K562 (cell line): ENCODE results near the gene GABRD. TPM values are rescaled to one million over a fixed set of nuclear protein-coding genes. Genes with fewer than 3 reads are reported as not detected.

ENCODE experiments used
- ATAC-seq: fragments of 200-7000 bp; cut with Tn5 transposase; 3 replicates; pipeline ENCODE4 v1.9.1; 2020; ENCODE audit warnings: moderate library complexity
- BruUV-seq: library from RNA; stranded (reverse); fragments of 400-500 nt; replicated peaks from 2 replicates; lab custom pipeline; 2021; lab: Mats Ljungman, UMichigan
- CTCF ChIA-PET: fragments of 300-600 bp; formaldehyde crosslinking; extraction: SDS; loops from one replicate; lab custom pipeline; 2021; ENCODE audit warnings: low intra/inter-chr PET ratio; lab: Yijun Ruan, JAX
- POLR2A ChIA-PET: fragments of 300-600, 350-650 bp; sonication (Branson Sonifier 250); formaldehyde crosslinking; extraction: SDS; loops from one replicate; lab custom pipeline; 2021; ENCODE audit warnings: antibody characterized with exemption, inconsistent platforms; lab: Yijun Ruan, JAX
- DNase-seq, 4 experiments: peaks; one replicate each; pipeline versions ENCODE4 v3.0.0 to v3.0.0-alpha.2; 2011 to 2018; ENCODE audit warnings: low spot score in 3 of 4, mixed read lengths in 3 of 4; ENCODE audit errors: extremely low read depth in 1 of 4
- FAIRE-seq: peaks from 2 replicates; lab custom pipeline; 2011; peaks lifted over from hg19 to GRCh38; lab: Jason Lieb, UNC
- H2AFZ ChIP-seq: 2 replicates; pipeline ENCODE4 v1.6.0; 2011; ENCODE audit warnings: low read depth, low read length, control low read depth, inconsistent platforms
- H3K27ac ChIP-seq: fragments of 200-600 bp; 3 replicates; pipeline ENCODE4 v1.8.0; 2011; ENCODE audit warnings: low read depth, mild to moderate bottlenecking, control low read depth, inconsistent platforms, low read length, moderate library complexity, mixed read lengths; ENCODE audit errors: extremely low read depth
- H3K27me3 ChIP-seq, 2 experiments: fragments of 300-600 bp in 1 of 2; 2 replicates in 1 of 2; 3 replicates in 1 of 2; pipeline versions ENCODE4 v1.6.0 to v1.8.0; 2011; ENCODE audit warnings: inconsistent platforms in 2 of 2, low read length in 2 of 2, mild to moderate bottlenecking in 1 of 2, mixed read lengths in 1 of 2, moderate library complexity in 1 of 2; ENCODE audit not compliant: control insufficient read depth in 2 of 2, insufficient read depth in 2 of 2
- H3K36me3 ChIP-seq: fragments of 300-600 bp; 3 replicates; pipeline ENCODE4 v1.8.0; 2011; ENCODE audit warnings: mild to moderate bottlenecking, low read length, inconsistent platforms; ENCODE audit not compliant: control insufficient read depth, insufficient read depth
- H3K4me1 ChIP-seq, 2 experiments: fragments of 200-600 bp in 1 of 2; replicated peaks in 1 of 2; 2 replicates in 1 of 2; 3 replicates in 1 of 2; pipeline versions ENCODE4 v1.5.1 to v1.8.0; 2011; ENCODE audit warnings: inconsistent platforms in 2 of 2, low read length in 2 of 2, mild to moderate bottlenecking in 1 of 2, mixed read lengths in 1 of 2, moderate library complexity in 1 of 2; ENCODE audit not compliant: control insufficient read depth in 2 of 2, insufficient read depth in 2 of 2
- H3K4me2 ChIP-seq: 2 replicates; pipeline ENCODE4 v1.6.1; 2011; ENCODE audit warnings: low read length, control low read depth, inconsistent platforms, mixed read lengths; ENCODE audit not compliant: insufficient read depth
- H3K4me3 ChIP-seq: fragments of 200-600 bp; sonication (generic), shearing (Covaris generic); 2 replicates; pipeline ENCODE4 v1.5.1; 2016; ENCODE audit warnings: control low read depth, inconsistent platforms
- H3K79me2 ChIP-seq: fragments of 200-600 bp; 3 replicates; pipeline ENCODE4 v1.8.0; 2011; ENCODE audit warnings: low read length, inconsistent platforms; ENCODE audit not compliant: control insufficient read depth, insufficient read depth
- H3K9ac ChIP-seq, 2 experiments: 2 replicates each; pipeline versions ENCODE4 v1.6.0 to v1.6.1; 2011; ENCODE audit warnings: low read depth in 2 of 2, low read length in 2 of 2, control low read depth in 1 of 2, inconsistent platforms in 1 of 2, mild to moderate bottlenecking in 1 of 2, mixed read lengths in 1 of 2; ENCODE audit not compliant: insufficient read depth in 1 of 2
- H3K9me1 ChIP-seq: one replicate; pipeline ENCODE4 v1.6.0; 2011; ENCODE audit warnings: inconsistent platforms, mild to moderate bottlenecking, low read length, moderate library complexity; ENCODE audit not compliant: control insufficient read depth, insufficient read depth
- H3K9me3 ChIP-seq: replicated peaks from 2 replicates; pipeline ENCODE4 v1.5.1; 2011; ENCODE audit warnings: low read depth, low read length, inconsistent platforms; ENCODE audit not compliant: control insufficient read depth, insufficient read depth
- H4K20me1 ChIP-seq: replicated peaks from 2 replicates; pipeline ENCODE4 v1.6.1; 2011; ENCODE audit warnings: low read length, inconsistent platforms, mixed read lengths; ENCODE audit not compliant: control insufficient read depth, insufficient read depth
- PHB2 ChIP-seq: fragments of 450-650 bp; IDR thresholded peaks from 2 replicates; pipeline ENCODE4 v1.6.1; 2017; ENCODE audit warnings: low read depth
- SAP30 ChIP-seq: fragments of 200-600 bp; sonication (generic); IDR thresholded peaks from 2 replicates; pipeline ENCODE4 v1.6.1; 2012; ENCODE audit warnings: borderline replicate concordance, low read depth, mild to moderate bottlenecking, moderate library complexity, low read length, control low read depth, inconsistent platforms; ENCODE audit not compliant: insufficient read depth, poor library complexity, severe bottlenecking
- SIN3A ChIP-seq, 2 experiments: fragments of 150-350 bp in 1 of 2; IDR thresholded peaks; 2 replicates each; pipeline ENCODE4 v1.6.1; 2011 to 2016; ENCODE audit warnings: borderline replicate concordance in 2 of 2, low read depth in 2 of 2, low read length in 2 of 2, mild to moderate bottlenecking in 2 of 2, moderate library complexity in 2 of 2; ENCODE audit not compliant: control insufficient read depth in 1 of 2
- ZKSCAN3 ChIP-seq: fragments of 250-450 bp; sonication (Bioruptor Pico); IDR thresholded peaks from 2 replicates; pipeline ENCODE4 v1.4.0; 2020
- ZNF124 ChIP-seq: sonication (generic); formaldehyde crosslinking; IDR thresholded peaks from 2 replicates; pipeline ENCODE4 v1.8.1; 2022; ENCODE audit warnings: missing genetic modification reagents
- WGBS: fragments of 100-300 bp; shearing (Covaris generic); methylation state at CpG from one replicate; pipeline ENCODE4 v1.1.6; 2016; ENCODE audit warnings: low coverage, mixed read lengths; ENCODE audit not compliant: insufficient coverage; ENCODE audit errors: missing lambda C conversion rate; 5-methylcytosine and 5-hydroxymethylcytosine counted together
- in situ Hi-C: fragments of 300-500 bp; cut with MboI; formaldehyde crosslinking; loops from 4 replicates; pipeline ENCODE4 v1.15.0; 2018; ENCODE audit warnings: inconsistent platforms, mixed read lengths
- intact Hi-C: fragments of 100-400 bp; cut with micrococcal nuclease; formaldehyde crosslinking; loops from 2 replicates; pipeline ENCODE4 v1.14.2; 2022
- polyA plus RNA-seq, 8 experiments: library from polyadenylated mRNA; depleted of rRNA in 4 of 8; stranded (reverse) in 5 of 8; unstranded in 3 of 8; fragments of >200 nt; fragmentation: Nextera tagmentation in 2 of 8; fragmentation: Illumina TruSeq in 1 of 8; extraction: Ambion mirVana in 2 of 8; extraction: Trizol in 1 of 8; gene quantifications; 2 replicates each; pipeline versions ENCODE4 v1.2.1 to v1.2.3, GENCODE V29; 2011 to 2014; ENCODE audit warnings: inconsistent platforms in 1 of 8, missing spikeins in 1 of 8
- total RNA-seq, 7 experiments: library from RNA; depleted of rRNA in 6 of 7; stranded (reverse); fragments of >200 nt in 6 of 7; fragmentation: Illumina TruSeq in 2 of 7; extraction: Trizol in 2 of 7; gene quantifications; 2 replicates each; pipeline versions ENCODE4 v1.2.1 to v1.2.3, GENCODE V29; 2011 to 2021; ENCODE audit warnings: low replicate concordance in 1 of 7
- TF ChIP-seq, protein P1 (sequence below): sonication (generic); formaldehyde crosslinking; IDR thresholded peaks from 2 replicates; pipeline ENCODE4 v1.8.1; 2023; ENCODE audit warnings: mild to moderate bottlenecking, missing genetic modification reagents
- TF ChIP-seq, protein P2 (sequence below): fragments of 250-450 bp; sonication (Bioruptor Pico); IDR thresholded peaks from 2 replicates; pipeline ENCODE4 v1.5.0; 2022; ENCODE audit warnings: mild to moderate bottlenecking

GABRD gene
- total and polyA plus RNA-seq, 9 of the 15 experiments (the other 6 are each of a cell fraction or from before 2014, with no cell fraction given) = 0.07 TPM; not detected in 8

DNA sequence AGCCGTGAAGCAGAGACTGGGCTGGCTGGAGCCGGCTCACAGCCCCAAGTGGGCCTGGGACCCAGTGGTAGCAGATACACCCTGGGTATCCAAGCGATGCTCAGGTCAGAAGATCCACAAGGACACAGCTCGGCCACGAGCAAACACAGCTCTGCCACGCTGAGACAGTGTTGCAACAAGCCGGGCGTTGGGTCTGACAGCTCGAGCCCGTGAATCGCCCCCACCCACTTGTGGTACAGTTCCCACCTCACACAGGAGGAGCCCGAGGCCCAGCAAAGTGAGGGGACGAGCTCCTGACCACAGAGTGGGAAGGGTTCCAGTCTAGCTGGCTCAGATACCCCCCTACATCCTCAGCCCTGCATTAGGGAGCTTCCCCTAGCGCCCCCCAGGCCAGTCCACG lies 22.2 kb downstream of the GABRD start:
- BruUV-seq = no TSS peak
- H3K36me3 ChIP-seq = no peaks in the 10 kb centered on the region
- in situ Hi-C loops = no loop called here

More for the DNA sequence above, 22.2 kb downstream of the GABRD start:
- Histone ChIP-seq H4K20me1 (peaks cover 19% of the 10 kb centered on the region), H3K9ac (no peak overlapping the region; a peak in 1 of 4 replicates), H3K4me3 (no peak overlapping the region), H3K79me2 (no peaks in the 10 kb centered on the region), H3K4me2 (no peak overlapping the region), H3K27ac (no peak overlapping the region), H3K9me3 (no peaks in the 10 kb centered on the region), H3K9me1 (no peaks in the 10 kb centered on the region), H3K27me3 (peaks cover 53 to 82% of the 10 kb centered on the region in 2 experiments; a peak in 4 of 5 replicates), H3K4me1 (peaks cover 0 to 28% of the 10 kb centered on the region in 2 experiments; a peak in 2 of 5 replicates), H2AFZ (no peak overlapping the region)
- ChIA-PET POLR2A (interaction anchor here (0.6 to 1.9 kb wide), 2 partner anchors 9 to 11 kb away, joined by 3 to 4 read pairs; no protein-coding TSS in a partner anchor), CTCF (no interaction called here)
- TF ChIP-seq, protein P1, sequence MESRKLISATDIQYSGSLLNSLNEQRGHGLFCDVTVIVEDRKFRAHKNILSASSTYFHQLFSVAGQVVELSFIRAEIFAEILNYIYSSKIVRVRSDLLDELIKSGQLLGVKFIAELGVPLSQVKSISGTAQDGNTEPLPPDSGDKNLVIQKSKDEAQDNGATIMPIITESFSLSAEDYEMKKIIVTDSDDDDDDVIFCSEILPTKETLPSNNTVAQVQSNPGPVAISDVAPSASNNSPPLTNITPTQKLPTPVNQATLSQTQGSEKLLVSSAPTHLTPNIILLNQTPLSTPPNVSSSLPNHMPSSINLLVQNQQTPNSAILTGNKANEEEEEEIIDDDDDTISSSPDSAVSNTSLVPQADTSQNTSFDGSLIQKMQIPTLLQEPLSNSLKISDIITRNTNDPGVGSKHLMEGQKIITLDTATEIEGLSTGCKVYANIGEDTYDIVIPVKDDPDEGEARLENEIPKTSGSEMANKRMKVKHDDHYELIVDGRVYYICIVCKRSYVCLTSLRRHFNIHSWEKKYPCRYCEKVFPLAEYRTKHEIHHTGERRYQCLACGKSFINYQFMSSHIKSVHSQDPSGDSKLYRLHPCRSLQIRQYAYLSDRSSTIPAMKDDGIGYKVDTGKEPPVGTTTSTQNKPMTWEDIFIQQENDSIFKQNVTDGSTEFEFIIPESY (CRISPR knock-in tag) = no peak
- no peak for TF ChIP-seq ZNF124 (CRISPR knock-in tag)
- TF ChIP-seq ZKSCAN3 (CRISPR knock-in tag) = no peak
- no peak for TF ChIP-seq PHB2
- TF ChIP-seq SAP30 = no peak
- TF ChIP-seq, protein P2, sequence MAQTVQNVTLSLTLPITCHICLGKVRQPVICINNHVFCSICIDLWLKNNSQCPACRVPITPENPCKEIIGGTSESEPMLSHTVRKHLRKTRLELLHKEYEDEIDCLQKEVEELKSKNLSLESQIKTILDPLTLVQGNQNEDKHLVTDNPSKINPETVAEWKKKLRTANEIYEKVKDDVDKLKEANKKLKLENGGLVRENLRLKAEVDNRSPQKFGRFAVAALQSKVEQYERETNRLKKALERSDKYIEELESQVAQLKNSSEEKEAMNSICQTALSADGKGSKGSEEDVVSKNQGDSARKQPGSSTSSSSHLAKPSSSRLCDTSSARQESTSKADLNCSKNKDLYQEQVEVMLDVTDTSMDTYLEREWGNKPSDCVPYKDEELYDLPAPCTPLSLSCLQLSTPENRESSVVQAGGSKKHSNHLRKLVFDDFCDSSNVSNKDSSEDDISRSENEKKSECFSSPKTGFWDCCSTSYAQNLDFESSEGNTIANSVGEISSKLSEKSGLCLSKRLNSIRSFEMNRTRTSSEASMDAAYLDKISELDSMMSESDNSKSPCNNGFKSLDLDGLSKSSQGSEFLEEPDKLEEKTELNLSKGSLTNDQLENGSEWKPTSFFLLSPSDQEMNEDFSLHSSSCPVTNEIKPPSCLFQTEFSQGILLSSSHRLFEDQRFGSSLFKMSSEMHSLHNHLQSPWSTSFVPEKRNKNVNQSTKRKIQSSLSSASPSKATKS (CRISPR knock-in tag) = no peak
- no peak for TF ChIP-seq SIN3A (IDR thresholded peaks at IDR 0.05; ENCODE audit: borderline replicate concordance in 2 of 2, control insufficient read depth in 1 of 2, low read depth in 2 of 2, low read length in 2 of 2)
- intact Hi-C loops = no loop called here
- under 1% methylated on average over 15 of the region's 15 CpGs for WGBS
- FAIRE-seq (no peak), DNase-seq (no peak), ATAC-seq (no peak)
